ENCODE results near the gene TCF7L2.

The TCF7L2 gene

DNA sequence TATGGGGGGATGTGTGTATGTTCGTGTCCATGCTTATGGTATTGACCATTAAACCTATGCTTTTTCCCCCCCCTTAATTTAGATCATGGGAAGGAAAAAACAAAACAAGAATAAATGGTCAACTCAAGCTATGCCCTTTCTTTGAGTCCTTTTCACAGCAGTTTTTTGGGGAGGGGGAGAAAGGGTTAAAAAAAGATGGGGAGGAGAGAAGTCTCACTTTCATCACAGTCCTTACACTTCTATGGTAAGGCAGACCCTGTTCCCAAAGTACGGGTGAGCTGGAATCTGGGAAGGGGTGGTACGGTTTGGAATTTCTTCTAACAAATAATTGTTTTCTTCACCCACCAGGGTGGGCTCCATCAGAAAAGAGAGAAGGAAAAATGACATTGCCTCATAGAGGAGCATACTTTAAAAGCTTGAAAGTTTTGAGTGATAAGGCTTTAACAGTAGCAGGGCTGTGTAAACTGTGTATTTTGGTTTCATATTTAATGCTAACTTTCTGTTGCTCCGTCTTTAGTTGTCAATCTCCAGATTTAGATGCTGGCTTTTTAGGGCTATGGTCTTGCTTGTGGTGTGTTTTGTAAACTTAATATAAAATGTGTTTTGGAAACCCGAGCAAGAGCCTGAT is 180.1 kb downstream of the TCF7L2 start:
- no peak for DNase-seq

DNA sequence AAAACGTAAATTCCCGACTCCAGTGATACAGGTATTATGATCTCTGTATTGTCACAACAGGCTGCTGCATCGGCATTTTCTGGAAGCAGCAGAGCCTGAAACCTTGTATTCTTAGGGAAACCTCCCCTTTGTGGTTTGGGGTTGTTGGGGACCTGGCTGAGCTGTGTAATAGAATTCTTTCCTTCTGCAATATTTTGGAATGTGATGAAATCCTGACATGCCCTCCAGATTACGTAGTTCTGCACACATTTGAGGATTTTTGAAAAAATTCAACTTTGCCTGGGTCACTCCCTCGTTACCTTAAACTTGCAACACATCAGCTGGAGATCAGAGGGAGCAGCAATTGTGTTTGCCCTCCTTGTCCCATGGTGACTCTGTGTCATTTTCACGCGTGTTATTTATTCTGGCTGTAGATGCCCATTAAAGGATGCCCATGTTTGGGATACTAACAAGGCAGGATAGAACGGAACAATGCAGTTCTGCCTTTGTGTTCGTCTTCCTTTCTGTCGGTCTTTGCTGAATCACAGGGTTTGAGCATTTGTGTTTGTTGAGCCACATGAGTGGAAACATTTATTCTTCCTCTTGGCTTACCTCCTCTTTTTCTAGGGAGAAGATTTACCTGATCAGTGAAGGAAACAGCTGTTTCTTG is 181.7 kb downstream of the TCF7L2 start:
- no peak for DNase-seq

DNA sequence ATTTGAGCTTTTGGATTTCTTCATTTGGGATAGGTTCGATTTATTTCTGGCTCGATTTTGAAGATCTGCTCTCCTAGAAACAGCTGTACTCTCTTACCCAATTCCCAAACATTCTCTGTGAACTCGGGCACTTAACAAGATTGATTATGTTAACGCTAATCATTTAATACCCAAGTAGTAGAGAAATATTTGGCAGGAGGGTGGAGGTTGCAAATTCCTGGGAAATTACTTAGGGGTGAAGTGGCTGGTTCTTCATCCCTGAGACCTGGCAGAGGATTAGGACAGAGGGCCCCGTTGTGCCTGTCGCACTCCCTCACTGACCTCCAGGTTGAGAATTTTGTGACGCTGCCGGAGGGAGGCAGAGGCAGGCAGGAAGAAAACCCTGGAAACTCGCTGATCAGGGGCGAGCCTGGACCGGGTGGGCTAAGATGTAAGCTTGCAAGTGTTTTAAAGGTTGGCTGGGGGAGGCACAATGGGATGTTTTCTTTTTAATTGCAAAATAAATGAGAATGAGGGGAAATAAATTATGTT is 182.6 kb downstream of the TCF7L2 start:
- no peak for DNase-seq

DNA sequence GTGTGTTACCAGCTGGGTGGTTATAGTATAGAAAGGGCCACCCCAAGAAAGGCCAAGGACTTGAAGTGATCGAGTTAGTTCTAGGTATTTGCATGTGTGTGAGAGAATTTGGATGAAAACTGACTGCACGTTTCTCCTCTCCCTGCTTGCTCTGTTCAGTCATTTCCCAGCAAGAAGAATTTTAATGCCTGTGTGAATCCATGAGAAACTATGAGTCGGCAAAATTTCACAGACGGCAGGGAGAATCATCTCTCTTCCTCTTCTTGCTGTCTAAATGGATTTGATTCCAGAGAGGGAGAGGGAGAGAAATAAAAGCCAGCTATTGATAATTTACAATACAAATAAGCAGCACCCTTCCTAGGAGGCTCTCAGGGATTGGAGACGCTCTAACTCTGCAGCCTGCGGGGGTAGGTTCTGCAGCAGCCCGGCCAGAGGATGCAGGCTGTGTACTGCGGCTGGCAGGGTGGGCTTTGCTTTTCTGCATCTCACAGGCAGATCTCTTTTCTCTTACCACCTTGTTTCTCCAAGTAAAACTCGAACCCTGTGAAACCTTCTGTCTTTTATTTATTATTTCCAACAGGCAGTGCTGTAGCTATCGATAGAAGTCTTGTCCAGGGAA is 183.6 kb downstream of the TCF7L2 start:
- DNase-seq, result no peak

DNA sequence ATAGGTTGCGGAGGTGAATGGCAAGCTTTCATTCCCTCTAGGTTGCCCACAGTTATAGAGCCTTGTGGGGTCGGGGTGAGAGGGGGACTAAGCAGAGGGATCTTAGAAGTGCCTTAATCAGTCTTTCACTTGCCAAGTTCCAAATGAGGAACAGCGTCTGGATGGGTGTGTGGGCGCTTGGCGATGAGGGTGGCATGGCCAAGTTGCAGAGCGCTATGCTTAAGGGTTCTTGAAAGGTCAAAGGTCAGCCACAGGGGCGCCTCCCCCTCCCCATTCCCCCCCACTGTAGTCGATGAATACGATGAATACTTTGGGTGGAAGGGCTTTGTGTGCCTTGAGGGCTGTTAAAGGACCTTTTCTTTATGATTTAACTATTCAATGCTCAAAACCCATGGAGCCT is 185.0 kb downstream of the TCF7L2 start:
- no peak for DNase-seq

DNA sequence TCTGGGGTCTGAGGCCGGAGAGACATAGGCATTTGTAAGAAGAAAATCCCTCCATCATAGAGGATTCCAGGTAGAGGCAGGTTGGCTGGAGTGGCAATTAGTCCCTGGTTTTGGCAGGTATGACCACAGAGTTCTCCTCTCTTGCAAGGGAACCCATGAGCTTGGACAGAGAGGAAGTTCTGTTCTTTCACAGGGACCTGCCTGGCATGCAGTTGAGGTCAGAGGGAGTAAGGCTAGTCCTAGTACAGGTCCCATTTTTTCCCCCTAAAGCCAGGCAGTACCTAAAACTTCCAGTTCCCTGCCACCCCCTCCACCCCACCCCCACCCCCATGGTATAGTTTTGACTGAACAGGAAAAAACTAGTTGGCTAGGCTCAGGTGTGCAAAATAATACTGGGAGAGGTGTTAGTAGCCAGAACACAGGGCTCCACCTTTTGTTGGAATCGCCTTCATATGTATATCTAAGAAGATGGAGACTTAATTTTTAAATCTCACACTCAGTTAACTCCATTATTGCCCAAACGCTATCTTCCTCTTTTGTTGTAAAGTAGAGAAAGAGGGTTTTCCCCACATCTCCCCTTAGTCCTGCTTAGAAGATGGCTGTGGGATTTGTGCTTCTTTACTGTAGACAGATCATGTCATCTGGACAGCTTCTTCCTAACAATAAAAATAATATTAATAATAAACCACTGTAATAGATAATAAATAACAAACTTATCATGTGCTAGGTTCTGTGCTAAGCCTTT is 188.1 kb downstream of the TCF7L2 start:
- DNase-seq, result no peak

DNA sequence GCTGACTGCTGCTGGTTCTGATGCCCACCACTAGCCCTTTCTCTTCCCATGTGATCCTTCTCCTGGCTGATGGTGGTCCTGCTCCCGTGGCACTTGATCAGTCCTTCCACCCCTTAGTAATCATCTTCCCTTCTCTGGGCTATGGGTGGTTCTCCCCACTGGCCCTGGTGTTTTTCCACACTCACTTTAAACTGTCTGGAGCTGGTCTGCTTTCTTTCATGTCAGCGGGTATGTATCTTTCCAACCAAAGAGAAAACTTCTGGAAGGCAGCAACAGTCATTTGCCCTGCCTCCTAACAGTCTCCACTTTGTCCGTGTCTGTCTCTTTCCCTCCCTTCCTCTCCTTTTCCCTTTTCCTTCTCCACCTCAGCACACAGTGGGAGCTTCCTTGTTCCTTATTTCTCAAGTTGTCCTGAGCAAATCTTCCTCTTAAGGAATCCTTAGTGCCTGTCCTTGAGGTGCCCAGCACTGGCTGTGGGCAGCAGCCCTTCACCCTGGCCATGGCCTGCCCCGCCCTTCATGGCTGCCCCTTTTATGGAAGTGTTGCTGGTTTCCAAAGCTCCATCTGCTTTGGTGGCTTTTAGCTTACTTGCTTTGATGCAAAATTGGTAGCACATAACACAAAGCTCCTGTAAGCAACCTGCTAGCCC is 189.0 kb downstream of the TCF7L2 start:
- no peak for DNase-seq

DNA sequence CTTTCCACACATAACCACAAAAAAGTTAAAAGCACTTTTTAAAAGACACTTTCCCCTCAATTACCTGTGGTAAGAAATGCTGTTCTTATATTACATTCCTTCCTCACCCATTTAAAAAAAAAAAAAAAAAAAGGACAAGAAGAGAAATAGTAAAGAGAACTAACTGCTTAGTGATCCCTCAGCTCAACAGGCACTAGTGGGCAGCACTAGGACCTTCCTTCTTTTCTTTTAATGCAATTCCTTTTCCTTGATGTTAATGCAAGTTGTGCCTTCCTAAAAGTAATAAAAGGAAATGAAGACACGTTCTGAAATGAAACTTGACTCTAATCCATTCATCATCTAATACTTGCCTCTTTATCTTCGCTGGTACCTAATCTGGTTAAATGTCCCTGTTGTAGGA is 189.7 kb downstream of the TCF7L2 start:
- no peak for DNase-seq

DNA sequence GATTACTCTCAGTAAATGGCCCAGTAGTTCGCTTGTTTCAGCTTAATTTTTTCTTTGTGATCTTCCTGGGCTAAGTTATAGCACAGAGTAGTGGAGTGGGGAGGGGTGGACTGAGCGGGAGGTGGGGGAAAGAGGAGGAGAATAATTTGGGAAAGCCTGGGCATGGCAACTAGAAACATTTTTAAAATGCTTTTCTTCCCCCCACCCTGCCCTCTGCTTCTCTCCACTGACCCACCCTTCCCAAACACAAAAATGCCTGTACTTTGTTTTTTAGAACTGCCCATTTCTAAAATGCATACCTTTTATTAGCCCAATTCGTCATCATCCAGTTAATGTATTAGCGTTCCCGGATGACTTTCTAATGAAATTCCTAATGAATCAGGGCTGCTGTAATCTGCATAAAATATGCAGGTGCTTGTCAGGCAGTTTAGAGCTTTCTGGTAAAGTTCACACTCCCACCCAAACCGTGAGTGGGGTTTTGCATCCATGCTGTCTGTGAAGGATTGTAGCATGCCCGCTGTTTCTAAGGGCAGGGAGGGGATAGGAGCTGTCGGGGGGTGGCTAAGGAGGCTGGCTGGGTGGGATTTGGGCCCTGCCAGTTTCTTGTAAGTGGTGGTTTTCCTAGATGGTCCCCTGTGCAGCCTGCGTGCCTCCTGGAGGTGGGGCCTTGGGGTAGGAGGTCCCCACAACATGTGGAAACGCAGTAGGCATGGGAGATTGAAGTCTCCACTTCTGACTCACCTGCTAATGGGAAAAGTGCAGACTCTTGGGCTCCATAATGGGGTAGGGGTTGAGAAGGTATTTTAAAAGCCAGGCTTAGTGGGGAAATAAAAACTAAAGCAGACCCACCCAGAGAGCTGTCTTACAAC is 190.3 kb downstream of the TCF7L2 start:
- DNase-seq, result no peak

DNA sequence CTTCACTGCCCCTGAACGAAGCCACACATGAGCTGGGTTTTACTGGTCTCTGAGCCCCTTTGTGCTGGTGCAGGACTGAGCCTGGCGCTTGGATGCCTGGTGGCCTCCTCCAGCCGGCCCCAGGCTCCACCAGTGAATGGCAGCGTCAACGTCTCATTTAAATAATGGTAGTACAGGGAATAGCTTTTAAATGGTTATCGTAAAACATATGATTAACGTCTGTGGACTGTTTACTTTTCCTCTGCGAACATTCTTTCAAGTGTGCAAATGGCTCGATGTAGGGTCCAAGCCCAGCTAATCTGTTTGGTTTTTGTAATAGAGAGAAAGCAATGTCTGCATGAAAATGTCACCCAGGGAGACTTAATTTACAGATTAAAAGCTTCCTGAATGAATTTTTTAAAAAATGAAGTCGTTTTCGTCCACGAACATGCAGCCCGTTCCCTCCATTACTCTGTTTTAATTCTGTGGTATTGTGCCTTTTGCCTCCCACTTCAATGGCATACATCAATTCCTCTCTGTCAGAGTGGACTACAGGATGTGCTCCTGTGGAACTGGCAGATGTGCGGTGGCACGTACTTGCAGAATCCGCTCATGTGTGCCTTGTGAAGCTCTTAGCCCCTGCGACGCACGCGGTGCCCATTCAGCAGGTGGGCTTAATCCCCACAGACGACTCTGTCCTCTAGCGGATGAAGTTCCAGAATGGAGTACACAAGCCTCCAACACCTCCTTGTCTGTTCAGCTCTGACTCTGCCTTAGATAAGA is 192.7 kb downstream of the TCF7L2 start:
- no peak for DNase-seq

DNA sequence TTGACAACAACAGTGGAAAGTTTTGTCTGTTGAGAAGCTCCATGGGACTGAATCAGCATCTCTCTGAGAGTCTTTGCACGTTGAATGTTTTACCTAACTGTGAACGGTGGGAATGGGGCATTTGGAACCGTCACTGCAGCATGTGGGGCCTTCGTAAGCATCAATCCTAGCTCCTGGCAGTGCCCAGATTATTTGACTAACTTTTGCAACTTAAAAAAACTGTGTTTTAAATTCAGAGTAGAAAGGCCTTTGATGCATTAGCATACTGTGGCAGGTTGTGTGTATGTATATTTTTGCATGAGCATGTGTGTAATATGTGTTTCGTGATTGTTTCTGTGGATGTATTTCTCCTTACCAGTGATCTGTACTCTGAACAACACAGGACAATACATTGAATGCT is 194.5 kb downstream of the TCF7L2 start:
- no peak for DNase-seq

DNA sequence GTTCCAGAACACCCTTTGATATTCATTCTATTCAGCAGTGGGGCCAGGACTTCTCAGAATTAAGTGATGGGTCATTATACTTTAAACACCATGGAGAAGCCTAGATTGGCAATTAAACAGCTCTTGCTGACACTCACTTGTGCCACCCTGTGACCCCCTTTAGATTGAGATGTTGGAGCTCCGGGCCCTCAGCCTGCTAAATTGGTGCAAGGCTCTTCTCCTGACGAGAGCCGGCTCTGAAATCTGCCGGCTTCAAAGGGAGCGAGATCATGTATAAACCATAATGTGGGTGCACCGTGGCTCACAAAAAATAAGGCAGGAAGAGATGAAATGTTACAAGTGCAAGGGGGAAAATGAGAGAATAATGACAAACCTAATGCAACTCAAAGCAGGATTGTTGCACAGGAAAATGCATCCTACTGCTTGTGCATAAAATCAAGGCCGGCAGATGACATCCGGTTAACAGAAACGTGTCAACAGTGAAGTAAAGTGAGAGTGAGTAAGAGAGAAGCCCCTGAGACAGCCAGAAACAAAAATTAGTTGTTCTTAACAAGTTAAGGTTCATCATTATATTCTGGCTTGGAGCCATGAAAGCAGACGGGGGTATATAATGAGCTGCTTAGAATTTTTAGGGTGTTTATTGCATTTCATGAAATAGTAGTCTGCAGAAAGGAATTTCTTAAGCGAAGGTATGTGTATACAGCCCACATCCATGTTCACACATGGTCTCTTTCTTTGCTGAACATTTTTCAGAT is 198.2 kb downstream of the TCF7L2 start:
- no peak for DNase-seq

DNA sequence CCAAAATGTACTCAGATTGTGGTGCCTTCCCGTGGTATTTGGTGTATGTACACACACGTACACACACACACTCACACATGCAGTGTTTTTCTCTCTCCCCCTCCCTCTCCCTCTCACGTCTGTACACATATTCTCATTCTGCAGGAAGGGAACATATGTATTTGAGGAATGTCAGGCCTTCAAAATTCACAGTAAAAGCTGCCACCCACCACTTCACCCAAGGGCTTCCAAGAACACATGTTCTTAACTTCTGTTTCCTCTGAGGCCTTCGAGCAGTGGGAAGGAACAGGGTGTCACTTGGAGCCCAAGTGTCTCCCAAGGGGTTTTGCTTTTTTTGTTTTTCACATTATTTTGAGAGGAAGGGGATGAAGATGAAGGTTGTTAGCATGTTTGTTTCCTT is 198.9 kb downstream of the TCF7L2 start:
- DNase-seq, result no peak

DNA sequence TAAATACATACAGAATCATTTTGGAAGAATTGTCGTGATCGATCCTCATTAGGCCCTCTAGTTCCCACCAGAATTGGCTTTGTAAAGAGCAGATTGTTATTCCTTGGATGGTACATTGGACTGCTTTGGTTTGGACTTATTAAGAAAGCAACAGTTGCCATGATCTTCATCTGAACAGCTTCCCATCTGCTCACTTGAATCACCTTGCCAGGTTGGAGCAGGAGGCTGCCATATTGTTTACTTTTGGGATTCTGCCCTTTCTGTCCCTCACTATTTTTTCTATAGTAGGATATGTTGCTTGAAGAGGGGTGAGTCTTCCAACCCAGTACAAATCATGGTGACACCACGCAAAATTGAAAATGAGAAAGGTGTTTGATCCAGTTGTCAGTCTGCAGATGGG is 199.6 kb downstream of the TCF7L2 start:
- DNase-seq, result no peak

DNA sequence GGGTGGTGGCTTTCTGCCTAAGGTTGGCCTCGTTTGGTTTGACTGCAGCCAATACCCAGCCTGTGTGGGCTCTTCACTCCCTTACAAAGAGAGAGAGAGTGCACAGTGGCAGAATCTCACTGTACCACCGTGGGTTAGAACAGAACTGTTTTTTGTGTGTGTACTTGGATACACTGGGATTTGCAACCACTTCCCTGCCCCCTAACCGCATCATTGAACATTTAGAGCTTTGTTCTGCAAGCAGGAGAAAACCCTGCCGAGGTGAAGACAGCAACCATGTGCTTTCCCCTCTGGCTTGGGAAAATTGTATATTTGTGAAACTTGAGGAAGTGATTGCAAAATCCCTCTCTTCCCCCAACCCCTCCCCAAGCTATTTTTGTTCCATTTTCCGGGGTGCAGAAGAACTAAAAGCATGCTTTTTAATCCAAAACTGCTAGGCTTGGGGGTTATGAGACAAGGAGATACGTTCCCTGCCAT is 201.2 kb downstream of the TCF7L2 start:
- no peak for DNase-seq

DNA sequence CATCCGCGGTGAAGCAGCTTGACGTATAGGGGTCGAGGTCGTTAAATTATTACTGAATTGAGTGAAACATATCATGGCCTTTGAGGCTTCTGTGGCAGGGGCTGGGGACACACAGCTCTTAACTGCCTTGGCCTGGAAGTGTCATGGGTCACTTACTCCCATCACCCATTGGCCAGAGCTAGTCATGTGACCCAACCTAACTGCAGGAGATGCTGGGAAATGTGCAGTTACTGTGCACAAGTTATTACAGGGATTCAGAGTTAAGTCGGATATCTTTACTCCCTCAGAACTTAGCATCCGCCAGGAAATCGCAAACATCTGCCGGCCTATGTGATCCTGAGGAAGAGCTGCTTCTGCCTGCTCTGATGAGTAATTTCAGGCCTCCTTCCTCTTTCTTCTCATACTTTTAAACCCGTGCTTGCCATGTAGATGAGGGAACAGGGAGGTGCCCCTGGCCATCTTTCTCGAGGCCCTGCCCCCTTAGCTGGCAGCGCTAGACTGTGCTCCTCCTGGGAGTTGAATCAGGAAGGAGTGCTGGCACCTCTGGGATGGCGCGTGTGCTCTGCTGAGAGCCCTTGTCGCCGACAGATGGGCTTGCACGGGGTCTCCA is 203.6 kb downstream of the TCF7L2 start:
- DNase-seq, result no peak

DNA sequence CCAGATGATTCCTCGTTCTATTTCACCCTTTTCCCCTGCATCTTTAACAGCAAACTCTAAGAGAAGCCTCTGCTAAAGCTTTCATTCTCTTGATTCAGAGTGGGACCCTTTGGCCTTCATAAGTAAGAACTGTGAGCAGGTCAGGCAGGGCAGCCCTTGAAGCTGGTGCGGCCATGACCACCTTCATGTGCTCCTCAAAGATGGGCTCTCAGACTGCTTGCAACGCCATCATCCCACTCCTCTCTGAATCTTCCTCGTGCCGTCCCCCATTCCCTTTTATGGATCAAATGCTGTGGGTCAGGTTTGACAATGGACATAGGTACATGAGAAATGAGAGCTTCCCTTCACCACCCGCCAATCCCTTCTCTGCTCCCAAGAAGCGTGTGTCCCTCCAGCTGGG is 207.4 kb downstream of the TCF7L2 start:
- DNase-seq, result no peak

DNA sequence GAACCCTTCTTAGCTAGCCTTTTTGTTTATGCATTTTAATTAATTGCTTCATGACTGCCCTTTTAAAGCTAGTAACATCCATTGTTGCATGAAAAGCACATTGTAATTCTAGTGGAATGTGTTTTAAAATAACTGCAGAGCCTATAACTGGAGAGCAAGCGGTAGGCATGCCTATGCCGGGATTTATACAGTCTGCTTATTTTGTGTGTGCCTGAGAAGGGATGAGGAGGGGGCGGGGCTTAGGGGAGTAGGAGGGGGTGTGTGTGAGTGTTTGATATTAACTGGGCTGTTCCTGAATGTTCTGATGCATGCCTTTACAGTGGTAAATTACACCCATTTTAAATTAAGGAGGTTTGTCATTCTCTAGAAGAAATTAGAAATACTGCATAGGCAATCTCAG is 208.1 kb downstream of the TCF7L2 start:
- no peak for DNase-seq

DNA sequence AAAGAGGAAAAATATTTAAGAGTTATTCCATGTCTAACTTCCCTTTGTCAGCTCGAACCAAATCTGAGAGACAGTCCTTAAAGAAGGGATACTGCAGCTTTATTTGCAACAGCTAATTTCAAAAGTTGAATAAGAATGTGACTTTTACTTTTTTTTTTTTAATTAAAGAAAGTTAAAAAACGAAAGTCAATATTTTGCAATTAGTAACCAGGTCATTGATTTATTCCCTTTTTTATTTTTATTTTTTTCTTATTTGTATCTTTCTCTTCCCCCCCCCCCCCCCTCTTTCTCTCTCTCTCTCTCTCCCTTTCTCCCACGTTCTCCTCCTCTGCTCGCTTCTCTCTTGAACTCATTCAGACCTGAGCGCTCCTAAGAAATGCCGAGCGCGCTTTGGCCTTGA is 209.5 kb downstream of the TCF7L2 start:
- no peak for DNase-seq

DNA sequence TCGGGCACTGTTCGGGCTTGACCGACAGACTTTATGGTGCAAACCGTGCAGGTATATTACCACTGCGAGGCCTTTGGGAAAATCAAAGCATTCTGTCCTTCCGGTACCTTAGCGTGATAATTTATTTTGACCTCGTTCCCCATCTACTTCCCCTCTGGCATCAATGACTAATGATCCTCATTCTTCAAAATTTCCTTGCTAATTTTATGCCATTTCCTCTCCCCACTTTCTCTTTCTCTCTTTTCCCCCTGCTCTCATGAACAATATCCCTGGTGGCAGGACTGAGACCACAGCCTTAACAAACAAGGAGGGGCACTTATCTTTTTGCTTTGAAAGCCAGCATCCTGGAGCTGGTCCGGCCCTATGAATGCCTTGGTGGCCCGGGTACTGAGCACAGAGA is 210.6 kb downstream of the TCF7L2 start:
- DNase-seq, result no peak

All from hematopoietic multipotent progenitor cell treated with erythropoietin and hydrocortisone succinate and interleukin-3 and kit ligand, for 8 days (in vitro differentiated cells).